SH-SY5Y (cell line): ENCODE measurements around the gene CGB8.

ENCODE experiments used
- GATA2 ChIP-seq: IDR thresholded peaks from 2 replicates; pipeline ENCODE4 v1.6.1; 2011; ENCODE audit warnings: mild to moderate bottlenecking, low read depth, low read length
- GATA3 ChIP-seq: IDR thresholded peaks from 2 replicates; pipeline ENCODE4 v1.6.1; 2011; ENCODE audit warnings: low read depth, mild to moderate bottlenecking, low read length, moderate library complexity

- no peak for TF ChIP-seq GATA2
- TF ChIP-seq GATA3, result no peak
These were observed 48.8 kb upstream of the CGB8 start for GRCh38 chr19:49097453-49098288.
